ELF-1 (cell line): Measurements from ENCODE around the gene PLAGL2.
A peak's percentile ranks its signal among the peaks of the same experiment; 100 is the strongest.
"Not testable (repeated sequence)": the region's sequence is repeated elsewhere in the genome, so short reads cannot be mapped to it uniquely, and the experiment has no call there.

Experiments
- DNase-seq: peaks from one replicate; pipeline ENCODE4 v3.0.0-alpha.2; 2016; ENCODE audit warnings: low read depth, low spot score

Gene PLAGL2

GRCh38 chr20:32183947-32184635 lies 23.5 kb downstream of the PLAGL2 start:
- no peak for DNase-seq

- DNase-seq = no peak
Observed at GRCh38 chr20:32181606-32182005, 25.9 kb downstream of the PLAGL2 start.

GRCh38 chr20:32179934-32180333 lies 27.6 kb downstream of the PLAGL2 start:
- no peak for DNase-seq

- DNase-seq = no peak
Observed at GRCh38 chr20:32179515-32179914, 28.0 kb downstream of the PLAGL2 start.

- DNase-seq = not testable (repeated sequence)
Observed at GRCh38 chr20:32177696-32178095, 29.8 kb downstream of the PLAGL2 start.

GRCh38 chr20:32168184-32168910 lies 39.2 kb downstream of the PLAGL2 start:
- DNase-seq = peak; percentile 57

- DNase-seq = no peak
Observed at GRCh38 chr20:32167552-32167951, 40.0 kb downstream of the PLAGL2 start.

- DNase-seq = no peak
Observed at GRCh38 chr20:32165836-32166545, 41.6 kb downstream of the PLAGL2 start.

- DNase-seq = no peak
Observed at GRCh38 chr20:32164984-32165735, 42.4 kb downstream of the PLAGL2 start.

GRCh38 chr20:32163951-32164350 lies 43.6 kb downstream of the PLAGL2 start:
- no peak for DNase-seq

- no peak for DNase-seq
Observed at GRCh38 chr20:32162351-32162750, 45.2 kb downstream of the PLAGL2 start.

GRCh38 chr20:32160341-32160740 lies 47.2 kb downstream of the PLAGL2 start:
- DNase-seq = no peak

GRCh38 chr20:32159766-32160221 lies 47.7 kb downstream of the PLAGL2 start:
- DNase-seq = no peak

GRCh38 chr20:32158943-32159660 lies 48.4 kb downstream of the PLAGL2 start:
- no peak for DNase-seq

GRCh38 chr20:32158351-32158750 lies 49.2 kb downstream of the PLAGL2 start:
- no peak for DNase-seq

- no peak for DNase-seq
Observed at GRCh38 chr20:32157611-32158010, 49.9 kb downstream of the PLAGL2 start.

- DNase-seq = peak; percentile 63
Observed at GRCh38 chr20:32155017-32155981, 52.2 kb downstream of the PLAGL2 start.

GRCh38 chr20:32153771-32154170 lies 53.8 kb downstream of the PLAGL2 start:
- no peak for DNase-seq

GRCh38 chr20:32153156-32153665 lies 54.3 kb downstream of the PLAGL2 start:
- DNase-seq = no peak
